GM23338 (cell line): Measurements from ENCODE around the gene B4GALT2. TPM values are rescaled to one million over a fixed set of nuclear protein-coding genes. Genes with fewer than 3 reads are reported as not detected.

Experiments
- ATAC-seq: fragments of 200-7000 bp; cut with Tn5 transposase; 3 replicates; pipeline ENCODE4 v1.9.1; 2020
- DNase-seq: peaks from one replicate; pipeline ENCODE4 v3.0.0-alpha.2; 2015; ENCODE audit warnings: low spot score
- H2AFZ ChIP-seq: fragments of 200-600 bp; sonication (generic); 2 replicates; pipeline ENCODE4 v1.8.0; 2016; ENCODE audit warnings: antibody characterized with exemption, mild to moderate bottlenecking, moderate library complexity
- H3F3A ChIP-seq: fragments of 200-600 bp; sonication (generic); replicated peaks from 2 replicates; pipeline ENCODE4 v1.8.0; 2017; ENCODE audit warnings: antibody characterized with exemption, mixed run types, low read depth
- H3K27ac ChIP-seq: fragments of 200-600 bp; sonication (generic); 2 replicates; pipeline ENCODE4 v1.6.1; 2016; ENCODE audit warnings: low read depth
- H3K27me3 ChIP-seq: fragments of 200-600 bp; sonication (generic); 2 replicates; pipeline ENCODE4 v1.8.0; 2016; ENCODE audit warnings: mild to moderate bottlenecking, mixed run types, moderate library complexity; ENCODE audit not compliant: insufficient read depth
- H3K36me3 ChIP-seq: fragments of 200-600 bp; sonication (generic); 2 replicates; pipeline ENCODE4 v1.8.0; 2016; ENCODE audit warnings: mild to moderate bottlenecking; ENCODE audit not compliant: insufficient read depth
- H3K4me1 ChIP-seq: fragments of 200-600 bp; sonication (generic); 2 replicates; pipeline ENCODE4 v1.8.0; 2016; ENCODE audit warnings: mild to moderate bottlenecking, moderate library complexity; ENCODE audit not compliant: insufficient read depth
- H3K4me2 ChIP-seq: fragments of 200-600 bp; sonication (generic); 2 replicates; pipeline ENCODE4 v1.7.1; 2017; ENCODE audit warnings: mixed run types
- H3K4me3 ChIP-seq: fragments of 200-600 bp; sonication (generic); 2 replicates; pipeline ENCODE4 v1.6.1; 2016; ENCODE audit warnings: mixed run types
- H3K79me2 ChIP-seq: fragments of 200-600 bp; sonication (generic); replicated peaks from 2 replicates; pipeline ENCODE4 v1.8.0; 2017; ENCODE audit warnings: mild to moderate bottlenecking; ENCODE audit not compliant: insufficient read depth
- H3K9me2 ChIP-seq: fragments of 200-600 bp; sonication (generic); 2 replicates; pipeline ENCODE4 v1.8.0; 2017; ENCODE audit not compliant: insufficient read depth
- H4K20me1 ChIP-seq: fragments of 200-600 bp; sonication (generic); replicated peaks from 2 replicates; pipeline ENCODE4 v1.8.0; 2017; ENCODE audit warnings: mild to moderate bottlenecking; ENCODE audit not compliant: insufficient read depth
- H3K27ac Mint-ChIP-seq: 2 replicates; pipeline ENCODE4 v1.8.0; 2020; ENCODE audit warnings: inconsistent platforms, mild to moderate bottlenecking, moderate library complexity, mixed read lengths
- H3K27me3 Mint-ChIP-seq: 3 replicates; pipeline ENCODE4 v1.8.0; 2022; ENCODE audit warnings: low read depth, mild to moderate bottlenecking, moderate library complexity, mixed read lengths, inconsistent platforms; ENCODE audit not compliant: insufficient read depth, poor library complexity
- H3K36me3 Mint-ChIP-seq: 3 replicates; pipeline ENCODE4 v1.8.0; 2021; ENCODE audit warnings: low read depth, mild to moderate bottlenecking, inconsistent platforms, moderate library complexity, mixed read lengths
- H3K4me1 Mint-ChIP-seq: 3 replicates; pipeline ENCODE4 v1.8.0; 2020; ENCODE audit warnings: mild to moderate bottlenecking, inconsistent platforms, mixed read lengths
- H3K4me3 Mint-ChIP-seq: 3 replicates; pipeline ENCODE4 v1.8.0; 2021; ENCODE audit warnings: moderate library complexity, mild to moderate bottlenecking, inconsistent platforms, mixed read lengths
- H3K9me3 Mint-ChIP-seq: 3 replicates; pipeline ENCODE4 v1.8.0; 2020; ENCODE audit warnings: moderate library complexity, mild to moderate bottlenecking, inconsistent platforms, mixed read lengths
- CREB1 ChIP-seq: fragments of 250-450 bp; sonication (Bioruptor Pico); IDR thresholded peaks from 2 replicates; pipeline ENCODE4 v1.5.0; 2020; ENCODE audit warnings: low read depth, mild to moderate bottlenecking, moderate library complexity
- CTCF ChIP-seq, 2 experiments: fragments of 200-600 bp in 1 of 2; sonication (generic) in 1 of 2; conservative IDR thresholded peaks; 2 replicates each; pipeline versions ENCODE4 v1.5.1 to v1.6.1; 2016 to 2017; ENCODE audit warnings: antibody characterized with exemption in 2 of 2, low read depth in 2 of 2, mild to moderate bottlenecking in 2 of 2, moderate library complexity in 1 of 2
- EZH2 ChIP-seq: fragments of 200-600 bp; sonication (generic); IDR thresholded peaks from one replicate; pipeline ENCODE4 v1.8.0; 2017; ENCODE audit warnings: antibody characterized with exemption, mild to moderate bottlenecking, low read depth; ENCODE audit not compliant: unreplicated experiment
- EZH2phosphoT487 ChIP-seq: fragments of 200-600 bp; sonication (generic); IDR thresholded peaks from one replicate; pipeline ENCODE4 v1.8.1; 2018; ENCODE audit warnings: antibody characterized with exemption; ENCODE audit not compliant: unreplicated experiment
- JUNB ChIP-seq: IDR thresholded peaks from one replicate; pipeline ENCODE4 v1.6.1; 2016; ENCODE audit warnings: antibody characterized with exemption; ENCODE audit not compliant: unreplicated experiment
- NANOG ChIP-seq: IDR thresholded peaks from 2 replicates; pipeline ENCODE4 v1.6.1; 2016; ENCODE audit warnings: antibody characterized with exemption, borderline replicate concordance
- POLR2AphosphoS5 ChIP-seq: IDR thresholded peaks from 2 replicates; pipeline ENCODE4 v1.6.1; 2016; ENCODE audit warnings: antibody characterized with exemption, low read depth
- STAT1 ChIP-seq: IDR thresholded peaks from one replicate; pipeline ENCODE4 v1.6.1; 2016; ENCODE audit warnings: antibody characterized with exemption; ENCODE audit not compliant: unreplicated experiment
- ZNF114 ChIP-seq: fragments of 250-450 bp; sonication (Bioruptor Pico); IDR thresholded peaks from 2 replicates; pipeline ENCODE4 v1.5.0; 2020; ENCODE audit warnings: mild to moderate bottlenecking, moderate library complexity
- ZNF331 ChIP-seq: fragments of 250-450 bp; sonication (Bioruptor Pico); IDR thresholded peaks from 2 replicates; pipeline ENCODE4 v1.5.0; 2020; ENCODE audit warnings: low read depth, mild to moderate bottlenecking, moderate library complexity
- ZNF462 ChIP-seq: fragments of 250-450 bp; sonication (Bioruptor Pico); IDR thresholded peaks from 2 replicates; pipeline ENCODE4 v1.5.0; 2020; ENCODE audit warnings: mild to moderate bottlenecking, moderate library complexity
- polyA plus RNA-seq: library from polyadenylated mRNA; unstranded; fragments of >200 nt; fragmentation: Nextera tagmentation; extraction: Ambion mirVana; gene quantifications from 2 replicates; pipeline ENCODE4 v1.2.1, GENCODE V29; 2016
- total RNA-seq: library from RNA; depleted of rRNA; stranded (reverse); fragments of >200 nt; shearing (Covaris generic); gene quantifications from 2 replicates; pipeline ENCODE4 v1.2.3, GENCODE V29; 2014
- TF ChIP-seq, protein P1 (sequence below): IDR thresholded peaks from 2 replicates; pipeline ENCODE4 v1.6.1; 2016; ENCODE audit warnings: antibody characterized with exemption
- TF ChIP-seq, protein P2 (sequence below): IDR thresholded peaks from one replicate; pipeline ENCODE4 v1.6.1; 2018; ENCODE audit warnings: antibody characterized with exemption; ENCODE audit not compliant: unreplicated experiment

B4GALT2 gene
- total and polyA plus RNA-seq, 2 experiments from 2014 or later = 22.4 to 63.1 TPM

DNA sequence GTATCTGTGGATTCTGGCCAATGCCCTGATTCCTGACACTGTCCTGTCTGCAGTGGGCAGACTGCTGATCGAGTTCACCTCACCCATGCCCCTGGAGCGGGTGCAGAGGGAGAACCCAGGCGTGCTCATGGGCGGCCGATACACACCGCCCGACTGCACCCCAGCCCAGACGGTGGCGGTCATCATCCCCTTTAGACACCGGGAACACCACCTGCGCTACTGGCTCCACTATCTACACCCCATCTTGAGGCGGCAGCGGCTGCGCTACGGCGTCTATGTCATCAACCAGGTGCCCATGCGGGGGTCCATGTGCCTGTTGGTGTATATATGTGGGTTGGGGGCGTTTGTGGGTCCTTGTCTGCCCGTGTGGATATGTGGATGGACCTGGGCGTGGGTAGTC is 2.6 kb downstream of the B4GALT2 start:
- H3K4me3 ChIP-seq = no peak overlapping the region
- H3K27me3 ChIP-seq = no peaks in the 10 kb centered on the region
- no peak overlapping the region for H3K4me2 ChIP-seq
- no peak for TF ChIP-seq POLR2AphosphoS5
- TF ChIP-seq EZH2phosphoT487 = no peak
- TF ChIP-seq NANOG = no peak
- TF ChIP-seq STAT1 = no peak
- TF ChIP-seq ZNF114 (CRISPR knock-in tag) = no peak
- no peak for TF ChIP-seq EZH2
- TF ChIP-seq, protein P1, sequence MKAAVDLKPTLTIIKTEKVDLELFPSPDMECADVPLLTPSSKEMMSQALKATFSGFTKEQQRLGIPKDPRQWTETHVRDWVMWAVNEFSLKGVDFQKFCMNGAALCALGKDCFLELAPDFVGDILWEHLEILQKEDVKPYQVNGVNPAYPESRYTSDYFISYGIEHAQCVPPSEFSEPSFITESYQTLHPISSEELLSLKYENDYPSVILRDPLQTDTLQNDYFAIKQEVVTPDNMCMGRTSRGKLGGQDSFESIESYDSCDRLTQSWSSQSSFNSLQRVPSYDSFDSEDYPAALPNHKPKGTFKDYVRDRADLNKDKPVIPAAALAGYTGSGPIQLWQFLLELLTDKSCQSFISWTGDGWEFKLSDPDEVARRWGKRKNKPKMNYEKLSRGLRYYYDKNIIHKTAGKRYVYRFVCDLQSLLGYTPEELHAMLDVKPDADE = no peak
- TF ChIP-seq ZNF331 (CRISPR knock-in tag) = no peak
- TF ChIP-seq ZNF462 (CRISPR knock-in tag) = no peak
- no peak for TF ChIP-seq CREB1
- no peak for TF ChIP-seq JUNB
- no peak for TF ChIP-seq CTCF (conservative IDR thresholded peaks at IDR 0.05; ENCODE audit: low read depth in 2 of 2)
- TF ChIP-seq, protein P2, sequence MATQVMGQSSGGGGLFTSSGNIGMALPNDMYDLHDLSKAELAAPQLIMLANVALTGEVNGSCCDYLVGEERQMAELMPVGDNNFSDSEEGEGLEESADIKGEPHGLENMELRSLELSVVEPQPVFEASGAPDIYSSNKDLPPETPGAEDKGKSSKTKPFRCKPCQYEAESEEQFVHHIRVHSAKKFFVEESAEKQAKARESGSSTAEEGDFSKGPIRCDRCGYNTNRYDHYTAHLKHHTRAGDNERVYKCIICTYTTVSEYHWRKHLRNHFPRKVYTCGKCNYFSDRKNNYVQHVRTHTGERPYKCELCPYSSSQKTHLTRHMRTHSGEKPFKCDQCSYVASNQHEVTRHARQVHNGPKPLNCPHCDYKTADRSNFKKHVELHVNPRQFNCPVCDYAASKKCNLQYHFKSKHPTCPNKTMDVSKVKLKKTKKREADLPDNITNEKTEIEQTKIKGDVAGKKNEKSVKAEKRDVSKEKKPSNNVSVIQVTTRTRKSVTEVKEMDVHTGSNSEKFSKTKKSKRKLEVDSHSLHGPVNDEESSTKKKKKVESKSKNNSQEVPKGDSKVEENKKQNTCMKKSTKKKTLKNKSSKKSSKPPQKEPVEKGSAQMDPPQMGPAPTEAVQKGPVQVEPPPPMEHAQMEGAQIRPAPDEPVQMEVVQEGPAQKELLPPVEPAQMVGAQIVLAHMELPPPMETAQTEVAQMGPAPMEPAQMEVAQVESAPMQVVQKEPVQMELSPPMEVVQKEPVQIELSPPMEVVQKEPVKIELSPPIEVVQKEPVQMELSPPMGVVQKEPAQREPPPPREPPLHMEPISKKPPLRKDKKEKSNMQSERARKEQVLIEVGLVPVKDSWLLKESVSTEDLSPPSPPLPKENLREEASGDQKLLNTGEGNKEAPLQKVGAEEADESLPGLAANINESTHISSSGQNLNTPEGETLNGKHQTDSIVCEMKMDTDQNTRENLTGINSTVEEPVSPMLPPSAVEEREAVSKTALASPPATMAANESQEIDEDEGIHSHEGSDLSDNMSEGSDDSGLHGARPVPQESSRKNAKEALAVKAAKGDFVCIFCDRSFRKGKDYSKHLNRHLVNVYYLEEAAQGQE = no peak
- DNase-seq = no peak
- Mint-ChIP-seq H3K4me3 (no peak overlapping the region), H3K27ac (no peak overlapping the region), H3K36me3 (peaks cover 54% of the 10 kb centered on the region), H3K9me3 (no peaks in the 10 kb centered on the region), H3K27me3 (peaks cover 30% of the 10 kb centered on the region), H3K4me1 (peaks cover 31% of the 10 kb centered on the region)
- peaks cover 10% of the 10 kb centered on the region; the same call in 1 of the 2 replicates for H3K4me1 ChIP-seq
- 0 out of 2 replicates have a peak, but pooled peaks cover 7% of the 10 kb centered on the region for H3K36me3 ChIP-seq
- H2AFZ ChIP-seq = no peak overlapping the region
- peaks cover 8% of the 10 kb centered on the region for H3K79me2 ChIP-seq
- no peak for ATAC-seq
- peaks cover 20% of the 10 kb centered on the region; the same call in 1 of the 2 replicates for H3F3A ChIP-seq
- H3K9me2 ChIP-seq = no peaks in the 10 kb centered on the region
- H3K27ac ChIP-seq = no peak overlapping the region
- H4K20me1 ChIP-seq = peaks cover 7% of the 10 kb centered on the region
